Hepatocyte (in vitro differentiated cells): Measurements from ENCODE around the gene HSPE1. TPM values are rescaled to one million over a fixed set of nuclear protein-coding genes. Genes with fewer than 3 reads are reported as not detected.

ENCODE experiments used
- DNase-seq: peaks from one replicate; pipeline ENCODE4 v3.0.0-alpha.2; 2016; ENCODE audit warnings: low spot score
- H2AFZ ChIP-seq: fragments of 200-600 bp; sonication (generic); 2 replicates; pipeline ENCODE4 v1.6.0; 2016; ENCODE audit warnings: antibody characterized with exemption, mild to moderate bottlenecking
- H3K27ac ChIP-seq: fragments of 200-600 bp; sonication (generic); 2 replicates; pipeline ENCODE4 v1.5.1; 2016; ENCODE audit warnings: mild to moderate bottlenecking
- H3K27me3 ChIP-seq: fragments of 200-600 bp; sonication (generic); 2 replicates; pipeline ENCODE4 v1.6.1; 2016
- H3K36me3 ChIP-seq: fragments of 200-600 bp; sonication (generic); replicated peaks from 2 replicates; pipeline ENCODE4 v1.5.1; 2016; ENCODE audit warnings: low read depth; ENCODE audit not compliant: insufficient read depth
- H3K4me1 ChIP-seq: fragments of 200-600 bp; sonication (generic); 2 replicates; pipeline ENCODE4 v1.5.1; 2016; ENCODE audit warnings: mild to moderate bottlenecking, moderate library complexity; ENCODE audit not compliant: insufficient read depth
- H3K4me2 ChIP-seq: fragments of 200-600 bp; sonication (generic); 2 replicates; pipeline ENCODE4 v1.6.0; 2016
- H3K4me3 ChIP-seq: fragments of 200-600 bp; sonication (generic); 2 replicates; pipeline ENCODE4 v1.5.1; 2016; ENCODE audit warnings: mild to moderate bottlenecking
- H3K79me2 ChIP-seq: fragments of 200-600 bp; sonication (generic); 2 replicates; pipeline ENCODE4 v1.6.0; 2017; ENCODE audit warnings: mild to moderate bottlenecking
- H3K9me2 ChIP-seq: fragments of 200-600 bp; sonication (generic); replicated peaks from 2 replicates; pipeline ENCODE4 v1.6.0; 2017; ENCODE audit warnings: mild to moderate bottlenecking; ENCODE audit not compliant: insufficient read depth
- H3K9me3 ChIP-seq: fragments of 200-600 bp; sonication (generic); 2 replicates; pipeline ENCODE4 v1.5.1; 2016; ENCODE audit warnings: low read depth, mild to moderate bottlenecking
- H4K20me1 ChIP-seq: fragments of 200-600 bp; sonication (generic); 2 replicates; pipeline ENCODE4 v1.6.0; 2016; ENCODE audit warnings: mild to moderate bottlenecking; ENCODE audit not compliant: insufficient read depth, poor library complexity, severe bottlenecking
- EZH2 ChIP-seq: fragments of 200-600 bp; sonication (generic); IDR thresholded peaks from 2 replicates; pipeline ENCODE4 v1.6.1; 2016; ENCODE audit warnings: antibody characterized with exemption, mild to moderate bottlenecking, borderline replicate concordance
- EZH2phosphoT487 ChIP-seq: fragments of 200-600 bp; sonication (generic); IDR thresholded peaks from one replicate; pipeline ENCODE4 v1.6.1; 2018; ENCODE audit warnings: antibody characterized with exemption, mild to moderate bottlenecking, low read depth, moderate library complexity; ENCODE audit not compliant: unreplicated experiment, severe bottlenecking
- WGBS: methylation state at CpG from one replicate; pipeline ENCODE4 v1.1.6; 2016; ENCODE audit warnings: low lambda C conversion rate; ENCODE audit errors: missing lambda C conversion rate; 5-methylcytosine and 5-hydroxymethylcytosine counted together
- polyA plus RNA-seq: library from polyadenylated mRNA; unstranded; fragments of >200 nt; fragmentation: Nextera tagmentation; extraction: Ambion mirVana; gene quantifications from 2 replicates; pipeline ENCODE4 v1.2.1, GENCODE V29; 2016
- total RNA-seq: library from RNA; depleted of rRNA; stranded (reverse); fragments of >200 nt; gene quantifications from 2 replicates; pipeline ENCODE4 v1.2.3, GENCODE V29; 2014
- TF ChIP-seq, protein P1 (sequence below): fragments of 200-600 bp; sonication (generic); IDR thresholded peaks from 2 replicates; pipeline ENCODE4 v1.5.1; 2016; ENCODE audit warnings: antibody characterized with exemption, mild to moderate bottlenecking; ENCODE audit not compliant: poor library complexity

HSPE1 gene
- total and polyA plus RNA-seq, 2 experiments from 2014 or later: 194 to 348 TPM

DNA sequence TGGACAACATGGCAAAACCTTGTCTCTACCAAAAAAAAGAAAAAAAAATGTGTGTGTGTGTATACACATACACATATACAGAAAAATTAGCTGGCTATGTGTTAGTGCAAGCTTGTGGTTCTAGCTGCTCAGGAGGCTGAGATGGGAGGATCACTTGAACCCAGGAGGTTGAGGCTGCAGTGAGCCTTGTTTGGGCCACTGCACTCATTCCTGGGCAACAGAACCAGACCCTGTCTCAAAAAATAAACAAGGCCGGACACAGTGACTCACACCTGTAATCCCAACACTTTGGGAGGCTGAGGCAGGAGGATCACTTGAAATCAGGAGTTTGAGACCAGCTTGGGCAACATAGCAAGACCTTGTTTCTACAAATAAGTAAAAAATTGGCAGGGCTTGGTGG, 44.8 kb upstream of the HSPE1 start:
- DNase-seq: no peak
- Histone ChIP-seq H3K4me3 (no peak overlapping the region), H3K79me2 (peaks cover 64% of the 10 kb centered on the region)

DNA sequence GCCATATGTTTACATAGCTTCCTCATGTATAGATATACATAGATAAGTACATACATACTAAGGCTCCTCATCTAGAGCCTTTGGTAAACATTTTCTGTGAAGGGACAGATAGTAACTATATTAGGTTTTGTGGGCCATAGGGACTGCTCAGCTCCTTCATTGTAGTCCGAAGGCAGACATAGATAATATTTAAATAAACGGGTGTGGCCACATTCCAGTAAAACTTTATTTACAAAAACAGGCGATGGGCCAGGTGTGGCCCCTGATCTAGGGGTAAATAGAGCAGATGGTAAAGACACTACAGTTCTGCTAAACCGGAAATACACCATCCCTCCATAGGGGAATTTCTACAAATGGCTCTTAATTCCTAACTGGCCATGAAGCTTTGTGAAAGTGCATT, 39.5 kb upstream of the HSPE1 start:
- TF ChIP-seq EZH2phosphoT487: no peak
- TF ChIP-seq, protein P1, sequence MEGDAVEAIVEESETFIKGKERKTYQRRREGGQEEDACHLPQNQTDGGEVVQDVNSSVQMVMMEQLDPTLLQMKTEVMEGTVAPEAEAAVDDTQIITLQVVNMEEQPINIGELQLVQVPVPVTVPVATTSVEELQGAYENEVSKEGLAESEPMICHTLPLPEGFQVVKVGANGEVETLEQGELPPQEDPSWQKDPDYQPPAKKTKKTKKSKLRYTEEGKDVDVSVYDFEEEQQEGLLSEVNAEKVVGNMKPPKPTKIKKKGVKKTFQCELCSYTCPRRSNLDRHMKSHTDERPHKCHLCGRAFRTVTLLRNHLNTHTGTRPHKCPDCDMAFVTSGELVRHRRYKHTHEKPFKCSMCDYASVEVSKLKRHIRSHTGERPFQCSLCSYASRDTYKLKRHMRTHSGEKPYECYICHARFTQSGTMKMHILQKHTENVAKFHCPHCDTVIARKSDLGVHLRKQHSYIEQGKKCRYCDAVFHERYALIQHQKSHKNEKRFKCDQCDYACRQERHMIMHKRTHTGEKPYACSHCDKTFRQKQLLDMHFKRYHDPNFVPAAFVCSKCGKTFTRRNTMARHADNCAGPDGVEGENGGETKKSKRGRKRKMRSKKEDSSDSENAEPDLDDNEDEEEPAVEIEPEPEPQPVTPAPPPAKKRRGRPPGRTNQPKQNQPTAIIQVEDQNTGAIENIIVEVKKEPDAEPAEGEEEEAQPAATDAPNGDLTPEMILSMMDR: no peak
- TF ChIP-seq EZH2: no peak
- Histone ChIP-seq H4K20me1 (peaks cover 17% of the 10 kb centered on the region), H3K36me3 (no peaks in the 10 kb centered on the region), H3K4me1 (peaks cover 8% of the 10 kb centered on the region), H3K79me2 (peaks cover 75% of the 10 kb centered on the region), H3K27ac (peak overlapping the region; percentile 71), H3K9me2 (no peaks in the 10 kb centered on the region), H2AFZ (no peak overlapping the region), H3K9me3 (no peaks in the 10 kb centered on the region), H3K27me3 (no peaks in the 10 kb centered on the region), H3K4me2 (peak overlapping the region; percentile 36), H3K4me3 (no peak overlapping the region)
- 72% methylated on average over 4 of the region's 4 CpGs for WGBS
- no peak for DNase-seq

More for the DNA sequence above, 44.8 kb upstream of the HSPE1 start:
- TF ChIP-seq EZH2phosphoT487: no peak
- no peak for TF ChIP-seq EZH2
- TF ChIP-seq, protein P1: no peak
- no peaks in the 10 kb centered on the region for H3K4me1 ChIP-seq
- no peaks in the 10 kb centered on the region for H3K9me2 ChIP-seq
- no peaks in the 10 kb centered on the region for H3K27me3 ChIP-seq
- 85% methylated on average over 1 of the region's 1 CpG for WGBS
- H3K27ac ChIP-seq: no peak overlapping the region
- no peak overlapping the region for H2AFZ ChIP-seq
- H3K9me3 ChIP-seq: no peaks in the 10 kb centered on the region
- peak overlapping the region; percentile 85 for H3K4me2 ChIP-seq
- H3K36me3 ChIP-seq: no peaks in the 10 kb centered on the region
- H4K20me1 ChIP-seq: peaks cover 29% of the 10 kb centered on the region

DNA sequence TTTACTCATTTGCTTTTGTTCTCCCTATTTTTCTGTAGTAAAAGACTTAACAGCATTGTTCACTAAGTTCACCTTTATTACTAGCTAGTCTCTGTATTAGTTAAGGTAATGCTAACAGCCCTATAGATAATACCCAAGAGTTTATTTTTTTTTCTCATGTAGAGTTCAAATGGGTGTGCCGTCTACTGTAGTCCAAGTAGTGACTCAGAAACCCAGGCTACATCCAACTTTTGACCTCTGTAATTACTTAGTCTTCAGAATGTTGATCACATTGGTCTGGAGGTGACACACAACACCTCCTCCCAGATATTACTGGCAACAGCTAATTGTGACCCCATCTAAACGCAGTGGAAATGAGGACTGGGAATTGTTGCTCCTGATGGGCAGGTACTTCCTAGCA, 39.1 kb upstream of the HSPE1 start:
- Histone ChIP-seq H2AFZ (no peak overlapping the region), H3K36me3 (no peaks in the 10 kb centered on the region), H3K4me1 (peaks cover 8% of the 10 kb centered on the region), H3K9me2 (no peaks in the 10 kb centered on the region), H3K9me3 (no peaks in the 10 kb centered on the region), H3K27ac (peak overlapping the region; percentile 71), H3K4me2 (peak overlapping the region; percentile 36), H3K79me2 (peaks cover 71% of the 10 kb centered on the region), H3K27me3 (no peaks in the 10 kb centered on the region), H4K20me1 (peaks cover 13% of the 10 kb centered on the region), H3K4me3 (no peak overlapping the region)
- WGBS: 89% methylated on average over 2 of the region's 2 CpGs
- peak; percentile 25 for DNase-seq
- TF ChIP-seq, protein P1: no peak
- TF ChIP-seq EZH2: no peak
- no peak for TF ChIP-seq EZH2phosphoT487

DNA sequence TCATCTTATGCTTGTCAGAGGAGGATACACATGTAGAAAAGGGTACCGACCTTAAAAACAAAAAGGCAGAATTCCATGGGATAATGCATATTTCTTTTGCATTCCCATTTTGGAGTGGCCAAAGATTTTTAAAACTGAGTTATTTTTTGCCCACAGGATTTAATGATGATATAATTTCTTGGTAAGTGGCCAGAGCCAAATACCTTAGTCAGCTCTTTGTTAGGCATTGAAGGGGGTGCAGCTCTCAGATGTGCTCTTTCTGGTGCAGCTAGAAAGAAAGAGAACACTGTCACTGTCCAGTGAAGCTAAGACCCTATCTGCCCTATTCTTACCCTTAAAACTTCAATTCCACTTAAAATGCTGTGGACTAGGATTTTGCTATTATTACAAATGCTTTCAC, 36.0 kb upstream of the HSPE1 start:
- Histone ChIP-seq H3K9me3 (no peaks in the 10 kb centered on the region), H2AFZ (no peak overlapping the region), H3K4me3 (no peak overlapping the region), H3K4me1 (peaks cover 8% of the 10 kb centered on the region), H3K4me2 (no peak overlapping the region), H4K20me1 (peaks cover 5% of the 10 kb centered on the region), H3K27ac (no peak overlapping the region), H3K9me2 (no peaks in the 10 kb centered on the region), H3K36me3 (no peaks in the 10 kb centered on the region), H3K27me3 (no peaks in the 10 kb centered on the region), H3K79me2 (peaks cover 49% of the 10 kb centered on the region)
- no peak for DNase-seq
- TF ChIP-seq, protein P1: no peak
- TF ChIP-seq EZH2phosphoT487: no peak
- TF ChIP-seq EZH2: no peak
- WGBS: 96% methylated on average over 1 of the region's 1 CpG
